Activated naive CD8-positive, alpha-beta T cell (primary cell): ENCODE results near the gene TSSK6.
A peak's percentile ranks its signal among the peaks of the same experiment; 100 is the strongest.

Source experiments
- H3K27ac Mint-ChIP-seq: one replicate; pipeline ENCODE4 v1.8.0; 2021; ENCODE audit warnings: mixed read lengths
- H3K27me3 Mint-ChIP-seq: one replicate; pipeline ENCODE4 v1.8.0; 2021; ENCODE audit warnings: mixed read lengths
- H3K36me3 Mint-ChIP-seq: one replicate; pipeline ENCODE4 v1.8.0; 2021; ENCODE audit warnings: mixed read lengths
- H3K4me1 Mint-ChIP-seq: one replicate; pipeline ENCODE4 v1.8.0; 2021; ENCODE audit warnings: low read depth, mixed read lengths
- H3K4me3 Mint-ChIP-seq: one replicate; pipeline ENCODE4 v1.8.0; 2021; ENCODE audit warnings: mild to moderate bottlenecking, mixed read lengths
- H3K9me3 Mint-ChIP-seq: one replicate; pipeline ENCODE4 v1.8.0; 2021; ENCODE audit warnings: low read depth, mixed read lengths

Gene TSSK6

GRCh38 chr19:19549804-19550464 is 34.6 kb upstream of the TSSK6 start:
- H3K4me1 Mint-ChIP-seq = peaks cover 1% of the 10 kb centered on the region
- no peaks in the 10 kb centered on the region for H3K27me3 Mint-ChIP-seq
- H3K9me3 Mint-ChIP-seq = no peaks in the 10 kb centered on the region
- H3K36me3 Mint-ChIP-seq = no peaks in the 10 kb centered on the region
- no peak overlapping the region for H3K4me3 Mint-ChIP-seq
- H3K27ac Mint-ChIP-seq = no peak overlapping the region

GRCh38 chr19:19548915-19549759 is 33.8 kb upstream of the TSSK6 start:
- Mint-ChIP-seq H3K36me3 (no peaks in the 10 kb centered on the region), H3K27me3 (no peaks in the 10 kb centered on the region), H3K9me3 (no peaks in the 10 kb centered on the region), H3K4me3 (no peak overlapping the region), H3K27ac (no peak overlapping the region), H3K4me1 (no peaks in the 10 kb centered on the region)

DNA sequence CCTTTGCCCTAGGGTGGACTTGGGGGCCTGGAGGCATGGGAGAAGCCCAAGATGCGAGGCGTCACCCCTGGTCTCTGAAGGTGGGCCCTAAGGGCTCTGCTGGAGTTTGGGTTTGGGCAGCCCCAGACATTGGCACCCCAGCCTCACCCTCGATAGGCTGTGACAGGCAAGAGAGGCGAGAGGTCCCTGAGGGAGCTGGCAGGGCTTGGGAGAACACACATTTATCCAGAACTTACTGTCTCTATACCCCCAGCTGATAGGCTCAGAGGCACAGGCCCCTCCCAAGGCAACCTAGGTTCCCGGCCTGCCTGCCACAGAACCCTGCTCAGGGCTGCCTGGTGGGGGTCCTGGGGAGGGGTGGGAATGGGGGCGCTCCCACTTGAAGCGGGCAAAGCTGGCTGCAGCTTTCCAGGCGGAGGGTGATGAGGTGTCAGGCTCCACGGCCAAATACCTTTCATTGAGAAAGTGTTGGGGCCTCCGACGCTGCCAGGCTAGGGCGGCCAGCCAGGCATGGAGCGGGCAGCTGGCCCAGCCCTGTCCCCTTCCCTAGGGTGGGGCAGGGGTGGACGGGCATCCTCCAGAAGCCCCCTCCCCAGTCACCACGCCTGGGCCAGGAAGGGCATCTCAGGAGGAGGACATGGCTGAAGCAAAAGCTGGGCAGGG is 32.5 kb upstream of the TSSK6 start:
- H3K27ac Mint-ChIP-seq = no peak overlapping the region
- no peaks in the 10 kb centered on the region for H3K27me3 Mint-ChIP-seq
- H3K4me1 Mint-ChIP-seq = no peaks in the 10 kb centered on the region
- no peaks in the 10 kb centered on the region for H3K9me3 Mint-ChIP-seq
- no peak overlapping the region for H3K4me3 Mint-ChIP-seq
- H3K36me3 Mint-ChIP-seq = no peaks in the 10 kb centered on the region

- H3K9me3 Mint-ChIP-seq = no peaks in the 10 kb centered on the region
- H3K36me3 Mint-ChIP-seq = no peaks in the 10 kb centered on the region
- H3K4me3 Mint-ChIP-seq = no peak overlapping the region
- H3K4me1 Mint-ChIP-seq = peaks cover 7% of the 10 kb centered on the region
- H3K27ac Mint-ChIP-seq = no peak overlapping the region
- H3K27me3 Mint-ChIP-seq = no peaks in the 10 kb centered on the region
Measured at GRCh38 chr19:19546751-19547162, 31.4 kb upstream of the TSSK6 start.

- Mint-ChIP-seq H3K4me1 (peaks cover 12% of the 10 kb centered on the region), H3K36me3 (no peaks in the 10 kb centered on the region), H3K27ac (no peak overlapping the region), H3K4me3 (no peak overlapping the region), H3K9me3 (no peaks in the 10 kb centered on the region), H3K27me3 (no peaks in the 10 kb centered on the region)
Measured at GRCh38 chr19:19545707-19546106, 30.4 kb upstream of the TSSK6 start.

DNA sequence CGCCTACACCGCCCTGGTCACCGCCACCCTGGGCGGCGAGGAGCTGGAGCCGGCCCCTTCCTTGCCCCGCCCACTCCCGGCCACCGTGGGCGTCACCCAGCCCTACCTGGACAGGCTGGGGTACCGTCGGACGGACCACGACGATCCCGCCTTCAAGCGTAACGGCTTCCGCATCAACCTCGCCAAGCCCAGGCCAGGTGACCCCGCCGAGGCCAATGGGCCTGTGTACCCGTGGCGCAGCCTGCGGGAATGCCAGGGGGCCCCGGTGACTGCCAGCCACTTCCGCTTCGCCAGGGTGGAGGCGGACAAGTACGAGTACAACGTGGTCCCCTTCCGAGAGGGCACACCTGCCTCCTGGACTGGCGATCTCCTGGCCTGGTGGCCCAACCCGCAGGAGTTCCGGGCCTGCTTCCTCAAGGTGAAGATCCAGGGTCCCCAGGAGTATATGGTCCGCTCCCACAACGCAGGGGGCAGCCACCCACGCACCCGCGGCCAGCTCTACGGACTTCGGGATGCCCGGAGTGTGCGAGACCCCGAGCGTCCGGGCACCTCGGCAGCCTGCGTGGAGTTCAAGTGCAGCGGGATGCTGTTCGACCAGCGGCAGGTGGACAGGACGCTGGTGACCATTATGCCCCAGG is 29.7 kb upstream of the TSSK6 start:
- H3K4me1 Mint-ChIP-seq = peaks cover 14% of the 10 kb centered on the region

GRCh38 chr19:19544257-19544953 is 29.1 kb upstream of the TSSK6 start:
- Mint-ChIP-seq H3K4me1 (peaks cover 14% of the 10 kb centered on the region), H3K27me3 (no peaks in the 10 kb centered on the region), H3K27ac (no peak overlapping the region), H3K4me3 (no peak overlapping the region), H3K36me3 (no peaks in the 10 kb centered on the region), H3K9me3 (no peaks in the 10 kb centered on the region)

More for the DNA sequence above, 29.7 kb upstream of the TSSK6 start:
- no peaks in the 10 kb centered on the region for H3K27me3 Mint-ChIP-seq
- no peaks in the 10 kb centered on the region for H3K9me3 Mint-ChIP-seq
- no peak overlapping the region for H3K27ac Mint-ChIP-seq
- no peaks in the 10 kb centered on the region for H3K36me3 Mint-ChIP-seq
- H3K4me3 Mint-ChIP-seq = no peak overlapping the region

- H3K27me3 Mint-ChIP-seq = no peaks in the 10 kb centered on the region
- H3K4me3 Mint-ChIP-seq = no peak overlapping the region
- H3K27ac Mint-ChIP-seq = no peak overlapping the region
Measured at GRCh38 chr19:19543640-19544039, 28.3 kb upstream of the TSSK6 start.

DNA sequence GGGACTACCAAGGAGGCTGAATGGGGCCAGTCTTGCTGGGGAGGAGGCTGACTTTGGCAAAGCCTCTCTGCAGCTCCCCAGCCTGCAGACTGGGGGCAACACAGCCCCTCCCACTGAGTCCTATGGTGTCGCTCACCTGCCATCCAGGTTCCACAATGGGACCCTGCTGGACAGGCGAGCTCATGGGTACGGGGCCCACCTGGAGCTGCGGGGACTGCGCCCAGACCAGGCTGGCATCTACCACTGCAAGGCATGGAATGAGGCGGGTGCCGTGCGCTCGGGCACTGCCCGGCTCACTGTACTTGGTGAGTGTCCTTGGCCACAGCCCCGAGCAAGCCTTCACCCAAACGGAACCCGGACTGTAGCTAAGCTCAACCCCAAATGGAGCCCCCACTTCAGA is 27.8 kb upstream of the TSSK6 start:
- no peak overlapping the region for H3K27ac Mint-ChIP-seq
- H3K27me3 Mint-ChIP-seq = no peaks in the 10 kb centered on the region
- no peaks in the 10 kb centered on the region for H3K9me3 Mint-ChIP-seq
- peaks cover 22% of the 10 kb centered on the region for H3K4me1 Mint-ChIP-seq
- no peak overlapping the region for H3K4me3 Mint-ChIP-seq
- H3K36me3 Mint-ChIP-seq = no peaks in the 10 kb centered on the region

More at GRCh38 chr19:19543640-19544039, 28.3 kb upstream of the TSSK6 start:
- H3K9me3 Mint-ChIP-seq = no peaks in the 10 kb centered on the region
- peaks cover 20% of the 10 kb centered on the region for H3K4me1 Mint-ChIP-seq
- no peaks in the 10 kb centered on the region for H3K36me3 Mint-ChIP-seq

- no peak overlapping the region for H3K4me3 Mint-ChIP-seq
- H3K27ac Mint-ChIP-seq = no peak overlapping the region
- H3K9me3 Mint-ChIP-seq = no peaks in the 10 kb centered on the region
- no peaks in the 10 kb centered on the region for H3K36me3 Mint-ChIP-seq
- H3K27me3 Mint-ChIP-seq = no peaks in the 10 kb centered on the region
- peaks cover 26% of the 10 kb centered on the region for H3K4me1 Mint-ChIP-seq
Measured at GRCh38 chr19:19542507-19542906, 27.2 kb upstream of the TSSK6 start.

DNA sequence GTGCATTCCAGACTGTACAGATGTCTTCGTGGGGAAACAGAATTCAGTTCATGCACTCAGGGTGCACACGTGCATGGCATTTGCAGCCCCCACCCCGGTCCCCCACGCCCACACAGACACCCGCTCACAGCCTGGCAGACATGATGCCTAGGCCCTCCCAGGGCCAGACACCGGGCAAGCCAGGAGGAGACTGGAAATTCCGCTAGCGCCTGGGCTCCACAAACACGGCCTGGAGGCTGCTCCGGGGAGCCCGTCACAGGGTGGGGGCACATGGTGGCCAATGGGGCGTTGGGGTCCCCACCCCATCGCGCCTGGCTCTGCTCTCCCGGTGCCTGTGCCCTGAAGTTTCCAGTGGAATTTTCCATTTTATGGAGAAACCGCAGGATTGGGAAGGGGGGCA is 26.3 kb upstream of the TSSK6 start:
- Mint-ChIP-seq H3K27ac (no peak overlapping the region), H3K36me3 (no peaks in the 10 kb centered on the region), H3K4me1 (peaks cover 28% of the 10 kb centered on the region), H3K9me3 (no peaks in the 10 kb centered on the region), H3K27me3 (no peaks in the 10 kb centered on the region), H3K4me3 (peak overlapping the region; percentile 44)

- Mint-ChIP-seq H3K4me1 (peaks cover 29% of the 10 kb centered on the region), H3K4me3 (peak overlapping the region; percentile 78), H3K36me3 (no peaks in the 10 kb centered on the region), H3K27me3 (no peaks in the 10 kb centered on the region), H3K27ac (no peak overlapping the region), H3K9me3 (no peaks in the 10 kb centered on the region)
Measured at GRCh38 chr19:19540715-19541515, 25.6 kb upstream of the TSSK6 start.

GRCh38 chr19:19540064-19540714 is 24.8 kb upstream of the TSSK6 start:
- Mint-ChIP-seq H3K27ac (no peak overlapping the region), H3K9me3 (no peaks in the 10 kb centered on the region), H3K27me3 (no peaks in the 10 kb centered on the region), H3K4me3 (peak overlapping the region; percentile 78), H3K4me1 (peaks cover 29% of the 10 kb centered on the region), H3K36me3 (no peaks in the 10 kb centered on the region)
